GM18517 (cell line): ENCODE data around the gene GPSM1.
A peak's percentile ranks its signal among the peaks of the same experiment; 100 is the strongest.
"Not testable (repeated sequence)": the region's sequence is repeated elsewhere in the genome, so short reads cannot be mapped to it uniquely, and the experiment has no call there.

Source experiments
- ATAC-seq: cut with Tn5 transposase; IDR thresholded peaks from one replicate; pipeline ENCODE4 v1.9.1; 2021; ENCODE audit warnings: mild to moderate bottlenecking, moderate library complexity; ENCODE audit not compliant: unreplicated experiment

The GPSM1 gene

DNA sequence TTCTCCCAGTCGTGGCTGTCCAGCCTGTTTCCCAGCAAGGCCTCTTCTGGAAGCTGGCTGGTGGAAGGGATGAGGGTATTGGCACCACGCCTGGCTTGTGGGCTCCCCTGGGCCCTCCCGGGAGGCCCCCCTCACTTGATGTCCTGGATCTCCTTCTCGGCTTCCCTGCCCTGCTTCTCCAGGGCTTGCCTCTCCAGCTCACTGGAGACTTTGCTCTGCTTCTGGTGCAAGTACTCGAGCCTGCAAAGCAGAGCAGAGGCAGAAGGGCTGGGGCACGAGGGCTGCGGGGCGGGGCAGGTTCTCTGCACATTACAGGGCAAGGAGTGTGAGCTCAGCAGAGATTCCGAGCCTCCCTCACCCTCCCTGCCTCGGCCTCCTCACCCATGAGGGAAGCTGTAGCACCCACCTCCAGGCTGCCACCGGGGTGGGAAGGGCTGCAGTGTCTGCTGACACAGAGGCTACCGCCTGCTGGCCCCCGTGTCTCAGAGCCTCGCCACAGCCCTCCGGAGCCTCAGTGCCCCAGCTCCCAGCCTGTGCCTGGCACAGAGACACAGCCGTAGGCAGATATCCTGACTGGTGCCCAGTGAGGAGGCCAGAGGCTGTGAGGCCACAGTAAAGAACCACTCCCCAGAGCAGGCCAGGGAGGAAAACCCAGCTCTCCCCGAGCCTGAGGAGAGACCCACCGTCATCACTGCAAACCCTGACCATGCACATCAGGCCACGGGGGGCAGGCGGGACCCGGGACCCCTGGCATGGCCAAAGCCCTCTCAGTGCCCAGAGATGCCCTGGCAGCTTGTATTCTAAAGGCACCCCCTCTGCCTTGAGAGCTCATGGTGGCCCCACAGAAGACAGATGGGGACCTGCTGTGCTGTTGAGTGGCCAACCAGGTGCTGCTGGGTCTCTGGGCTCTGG is 65.5 kb downstream of the GPSM1 start:
- no peak for ATAC-seq

- ATAC-seq, result no peak
Observed at GRCh38 chr9:136393531-136393930, 66.2 kb downstream of the GPSM1 start.

DNA sequence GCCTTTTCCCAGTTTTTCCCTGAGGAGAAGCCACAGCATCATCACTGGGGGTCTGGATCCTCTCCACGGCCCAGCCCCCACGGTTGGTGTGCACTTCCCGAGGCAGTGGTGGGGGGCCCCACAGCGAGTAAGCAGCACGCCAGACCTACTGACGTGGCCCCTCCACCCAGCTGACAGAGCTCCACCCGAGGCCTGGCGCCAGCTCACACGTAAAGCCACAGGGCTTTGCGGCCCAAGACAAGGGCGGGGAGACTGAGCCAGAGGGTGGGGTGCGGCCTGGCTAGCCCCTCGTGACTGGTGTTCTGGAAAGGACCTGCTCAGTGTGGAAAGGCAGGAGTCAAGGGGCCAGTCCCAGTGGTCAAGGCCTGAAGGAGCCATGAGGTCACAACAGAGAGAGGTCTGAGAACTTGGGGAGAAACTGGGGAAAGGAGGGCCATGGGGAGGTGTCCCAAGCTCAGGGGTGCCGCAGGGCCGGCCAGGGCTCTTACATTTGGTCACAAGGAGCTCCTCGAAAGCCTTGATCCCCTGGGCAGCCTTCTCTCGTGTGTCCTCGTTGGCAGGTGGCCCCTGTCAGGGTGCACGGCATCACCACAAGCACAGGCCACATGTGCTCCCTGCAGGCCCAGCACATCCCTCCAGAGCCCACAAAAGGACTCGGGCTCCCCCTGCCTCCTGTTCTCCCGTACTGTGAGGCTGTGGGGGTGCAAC is 67.1 kb downstream of the GPSM1 start:
- ATAC-seq, result no peak

DNA sequence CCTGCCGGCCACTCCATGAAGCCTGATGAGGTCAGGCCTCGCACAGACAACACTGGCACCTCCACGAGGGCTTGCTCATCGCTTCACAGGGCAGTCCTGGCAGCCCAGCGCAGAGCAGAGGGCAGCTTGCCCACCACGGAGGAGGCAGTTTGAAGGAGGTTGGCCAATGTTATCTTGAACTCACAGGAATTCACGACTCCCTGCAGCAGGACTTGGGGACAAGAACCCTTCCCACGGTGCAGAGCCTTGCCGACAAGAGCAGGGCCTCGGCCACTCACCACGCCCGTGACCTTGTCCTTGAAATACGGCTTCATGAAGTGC is 67.6 kb downstream of the GPSM1 start:
- no peak for ATAC-seq

- no peak for ATAC-seq
Observed at GRCh38 chr9:136395345-136396218, 68.2 kb downstream of the GPSM1 start.

- ATAC-seq, result no peak
Observed at GRCh38 chr9:136396219-136396515, 68.8 kb downstream of the GPSM1 start.

- no peak for ATAC-seq
Observed at GRCh38 chr9:136397643-136398042, 70.3 kb downstream of the GPSM1 start.

DNA sequence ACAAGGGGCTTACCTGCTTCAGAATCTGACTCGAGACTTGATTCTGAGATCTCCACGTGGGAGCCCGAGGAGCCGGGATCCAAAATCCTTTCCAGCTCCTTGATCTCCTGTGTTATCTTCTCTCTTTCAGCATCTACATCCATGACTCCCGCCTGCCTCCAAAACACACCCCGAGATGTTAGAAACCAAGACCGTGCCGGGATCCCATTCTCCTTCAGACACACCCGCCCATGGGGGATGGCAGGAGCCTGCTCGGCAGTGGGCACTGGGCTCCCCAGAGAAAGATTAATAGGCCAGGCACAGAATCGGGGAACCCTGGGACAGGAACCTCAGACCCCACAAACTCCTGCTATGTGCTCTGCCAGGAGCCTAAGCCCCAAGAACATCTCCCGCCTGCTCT is 70.9 kb downstream of the GPSM1 start:
- no peak for ATAC-seq

DNA sequence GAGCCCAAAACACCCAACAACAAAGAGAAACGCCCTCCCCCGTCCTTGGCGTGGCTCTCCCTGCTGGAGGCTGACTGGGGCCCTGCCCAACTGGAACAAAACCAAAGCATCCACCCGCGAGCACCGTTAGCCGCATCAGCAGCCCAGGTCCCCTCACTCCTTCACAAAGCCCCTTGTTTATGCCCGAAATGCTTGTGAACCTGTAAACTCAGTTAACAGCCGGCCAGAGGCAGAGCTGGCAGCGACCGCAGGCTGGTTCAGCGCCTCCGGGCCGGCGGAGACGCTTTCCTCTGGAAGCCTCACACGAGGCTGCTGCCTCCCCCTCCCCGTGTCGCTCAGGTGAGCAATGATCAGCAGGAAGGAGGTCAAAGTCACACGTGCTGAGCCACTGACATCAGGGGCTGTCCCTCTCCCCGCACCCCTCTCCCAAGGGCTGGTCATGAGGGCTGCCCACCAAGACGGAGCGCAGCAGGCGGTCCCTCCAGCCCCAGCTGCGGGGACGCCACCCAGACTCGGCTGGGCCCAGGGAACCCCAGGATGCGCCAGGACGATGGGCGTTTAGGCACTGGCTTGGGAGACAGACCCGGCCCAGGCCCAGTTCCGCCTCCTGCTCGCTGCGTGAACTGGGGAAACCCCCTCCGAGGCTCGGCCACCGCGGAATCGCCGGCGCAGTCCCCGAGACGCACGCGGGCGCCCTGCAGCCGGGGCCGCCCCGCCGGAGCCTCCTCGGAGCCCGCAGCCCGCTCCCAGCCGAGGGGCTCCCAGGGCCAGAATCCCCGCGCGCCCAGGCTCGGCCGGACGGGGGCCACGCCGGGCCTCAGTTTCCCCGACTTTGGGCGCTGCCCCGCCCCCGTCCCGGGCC is 72.1 kb downstream of the GPSM1 start:
- no peak for ATAC-seq

- peak; percentile 57 for ATAC-seq
Observed at GRCh38 chr9:136400038-136400834, 72.9 kb downstream of the GPSM1 start, which contains the start of gene SNAPC4. Gene SNAPC4, minus strand, starts transcription at chr9:136400170. Its CDS starts 1,742 bp downstream, at chr9:136398428.

GRCh38 chr9:136401173-136401922 is 74.0 kb downstream of the GPSM1 start:
- ATAC-seq, result no peak

- no peak for ATAC-seq
Observed at GRCh38 chr9:136402067-136402466, 74.7 kb downstream of the GPSM1 start.

GRCh38 chr9:136403538-136403914 is 76.2 kb downstream of the GPSM1 start:
- ATAC-seq, result no peak

DNA sequence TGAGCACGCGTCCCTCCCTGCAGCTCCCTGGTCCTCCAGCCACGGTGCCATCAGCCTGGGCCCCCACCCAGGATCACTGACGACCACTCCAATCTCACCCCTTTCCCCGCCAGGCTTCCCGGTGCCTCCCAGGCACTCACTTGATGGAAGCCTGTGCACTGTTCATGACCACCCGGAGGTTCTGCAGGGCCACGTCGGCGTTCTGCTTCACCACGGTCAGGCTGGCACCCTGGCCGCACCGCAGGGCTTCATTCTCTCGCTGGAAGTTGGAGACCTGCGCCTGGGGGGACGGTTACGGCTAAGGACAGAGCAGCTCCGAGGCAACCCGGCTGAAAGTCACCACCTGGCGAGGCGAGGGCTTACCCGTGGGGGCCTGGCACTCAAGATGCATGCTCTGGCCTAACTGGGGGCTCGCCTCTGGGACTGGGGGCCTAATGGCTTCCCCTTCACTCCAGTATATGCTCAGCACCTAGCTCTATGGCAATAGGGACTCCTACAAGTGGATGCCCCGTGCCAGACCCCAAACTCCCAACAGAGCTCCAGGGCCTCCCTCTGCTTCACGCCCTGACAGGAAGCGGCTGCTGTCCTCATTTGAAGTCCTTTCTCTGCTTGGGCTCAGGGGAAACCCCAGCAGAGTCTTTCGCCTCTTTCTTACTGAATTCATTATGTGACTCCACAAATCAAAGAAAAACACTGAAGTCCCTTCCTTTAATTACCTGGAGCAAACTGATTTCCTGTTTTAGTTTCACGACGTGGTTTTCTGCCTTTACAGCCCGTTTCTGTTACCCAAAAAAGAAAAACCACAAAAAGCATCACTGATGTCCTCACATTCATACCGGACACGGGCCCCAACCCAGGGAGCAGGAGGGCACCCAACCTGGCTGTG is 76.8 kb downstream of the GPSM1 start:
- no peak for ATAC-seq

DNA sequence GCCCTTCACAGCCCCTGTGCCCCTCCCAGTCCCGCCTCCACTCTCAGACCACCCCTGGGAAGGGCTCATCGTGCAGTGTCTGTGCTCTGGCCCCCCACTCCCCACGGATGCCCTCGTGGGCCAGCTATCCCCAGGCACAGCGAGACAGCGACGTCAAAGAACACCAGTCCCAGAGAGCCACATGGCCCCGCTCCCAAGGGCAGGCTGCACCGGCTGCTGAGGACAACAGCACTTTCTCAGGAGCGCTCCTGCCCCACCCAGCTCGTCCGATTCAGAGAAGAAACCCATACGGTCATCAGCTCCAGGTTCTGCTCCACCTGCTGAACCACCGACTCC is 77.4 kb downstream of the GPSM1 start:
- ATAC-seq, result no peak

- no peak for ATAC-seq
Observed at GRCh38 chr9:136405481-136405880, 78.1 kb downstream of the GPSM1 start.

- not testable (repeated sequence) for ATAC-seq
Observed at GRCh38 chr9:136405904-136406303, 78.6 kb downstream of the GPSM1 start.

GRCh38 chr9:136407061-136407460 is 79.7 kb downstream of the GPSM1 start:
- ATAC-seq, result not testable (repeated sequence)
